ENCODE results near the gene APEX2. TPM values are rescaled to one million over a fixed set of nuclear protein-coding genes. Genes with fewer than 3 reads are reported as not detected.
A peak's percentile ranks its signal among the peaks of the same experiment; 100 is the strongest.
"Not testable (repeated sequence)": the region's sequence is repeated elsewhere in the genome, so short reads cannot be mapped to it uniquely, and the experiment has no call there.

The APEX2 gene
- polyA plus RNA-seq, 1 donor from 2014 or later = 3.0 TPM

- no peaks in the 10 kb centered on the region for H4K20me1 ChIP-seq (ENCODE audit: insufficient read depth)
These were observed 41.4 kb downstream of the APEX2 start for GRCh38 chrX:55041514-55041913.

GRCh38 chrX:55050599-55050998 is 50.4 kb downstream of the APEX2 start:
- H3K79me2 ChIP-seq (replicated peaks; ENCODE audit: insufficient read depth, low read length); H3K27ac ChIP-seq (ENCODE audit: low read length); H3K27me3 ChIP-seq (ENCODE audit: insufficient read depth, low read depth, low read length); H3K4me3 ChIP-seq (ENCODE audit: low read length); H2AFZ ChIP-seq (ENCODE audit: low read depth, low read length); H3K9me2 ChIP-seq (ENCODE audit: insufficient read depth, low read length); H4K20me1 ChIP-seq (ENCODE audit: insufficient read depth); H3K9me3 ChIP-seq (ENCODE audit: low read length); H3F3A ChIP-seq (ENCODE audit: insufficient read depth, low read length, poor library complexity, severe bottlenecking); H3K4me2 ChIP-seq (ENCODE audit: low read length); H3K9ac ChIP-seq (ENCODE audit: low read length); H3K36me3 ChIP-seq (ENCODE audit: insufficient read depth, low read length): not testable (repeated sequence)

More at GRCh38 chrX:55041514-55041913, 41.4 kb downstream of the APEX2 start:
- Histone ChIP-seq H2AFZ (ENCODE audit: low read depth, low read length) (no peak overlapping the region), H3K9me2 (ENCODE audit: insufficient read depth, low read length) (no peaks in the 10 kb centered on the region), H3K4me3 (ENCODE audit: low read length) (no peak overlapping the region), H3K9me3 (ENCODE audit: low read length) (no peaks in the 10 kb centered on the region), H3K9ac (ENCODE audit: low read length) (no peak overlapping the region), H3K36me3 (ENCODE audit: insufficient read depth, low read length) (no peaks in the 10 kb centered on the region), H3F3A (ENCODE audit: insufficient read depth, low read length, poor library complexity, severe bottlenecking) (no peaks in the 10 kb centered on the region), H3K4me2 (ENCODE audit: low read length) (no peak overlapping the region), H3K27me3 (ENCODE audit: insufficient read depth, low read depth, low read length) (no peaks in the 10 kb centered on the region), H3K79me2 (replicated peaks; ENCODE audit: insufficient read depth, low read length) (no peaks in the 10 kb centered on the region), H3K27ac (ENCODE audit: low read length) (no peak overlapping the region)
- no peak for TF ChIP-seq SMC3 (conservative IDR thresholded peaks at IDR 0.05; ENCODE audit: poor library complexity)

- peak overlapping the region; percentile 55 for H3K9ac ChIP-seq (ENCODE audit: low read length)
- peak overlapping the region; percentile 82 for H3K27ac ChIP-seq (ENCODE audit: low read length)
These were observed 56.9 kb downstream of the APEX2 start for GRCh38 chrX:55056820-55057674.

More at GRCh38 chrX:55056820-55057674, 56.9 kb downstream of the APEX2 start:
- Histone ChIP-seq H3K4me3 (ENCODE audit: low read length) (peak overlapping the region; percentile 57), H3K9me2 (ENCODE audit: insufficient read depth, low read length) (no peaks in the 10 kb centered on the region), H4K20me1 (ENCODE audit: insufficient read depth) (no peaks in the 10 kb centered on the region), H3K27me3 (ENCODE audit: insufficient read depth, low read depth, low read length) (no peaks in the 10 kb centered on the region), H3K4me2 (ENCODE audit: low read length) (no peak overlapping the region), H2AFZ (ENCODE audit: low read depth, low read length) (peak overlapping the region; percentile 45), H3F3A (ENCODE audit: insufficient read depth, low read length, poor library complexity, severe bottlenecking) (no peaks in the 10 kb centered on the region), H3K36me3 (ENCODE audit: insufficient read depth, low read length) (no peaks in the 10 kb centered on the region), H3K79me2 (replicated peaks; ENCODE audit: insufficient read depth, low read length) (no peaks in the 10 kb centered on the region), H3K9me3 (ENCODE audit: low read length) (no peaks in the 10 kb centered on the region)
- TF ChIP-seq POLR2AphosphoS5 (IDR thresholded peaks at IDR 0.05) = peak; percentile 61
- TF ChIP-seq CTCF (IDR thresholded peaks at IDR 0.05; ENCODE audit: poor library complexity, severe bottlenecking) = no peak
- no peak for TF ChIP-seq MXI1 (conservative IDR thresholded peaks at IDR 0.05; ENCODE audit: poor library complexity, severe bottlenecking)
- TF ChIP-seq REST (IDR thresholded peaks at IDR 0.05; ENCODE audit: borderline replicate concordance) = peak; percentile 40
- no peak for TF ChIP-seq EZH2 (IDR thresholded peaks at IDR 0.05; ENCODE audit: borderline replicate concordance, insufficient read depth, low read length, poor library complexity, severe bottlenecking)
- no peak for TF ChIP-seq EP300 (conservative IDR thresholded peaks at IDR 0.05; ENCODE audit: poor library complexity, severe bottlenecking)
